ENCODE data around the gene PMVK.
"Not testable (repeated sequence)": the region's sequence is repeated elsewhere in the genome, so short reads cannot be mapped to it uniquely, and the experiment has no call there.

Gene PMVK

GRCh38 chr1:154936555-154937084 lies at the start of gene PMVK:
Gene PMVK (minus strand): TSS chr1:154936719. CDS start chr1:154936685, 34 bp downstream.
- DNase-seq (ENCODE audit: low read depth in 2 of 3, low spot score in 1 of 3), result peak; percentile 91 to 94 (median 92)

DNA sequence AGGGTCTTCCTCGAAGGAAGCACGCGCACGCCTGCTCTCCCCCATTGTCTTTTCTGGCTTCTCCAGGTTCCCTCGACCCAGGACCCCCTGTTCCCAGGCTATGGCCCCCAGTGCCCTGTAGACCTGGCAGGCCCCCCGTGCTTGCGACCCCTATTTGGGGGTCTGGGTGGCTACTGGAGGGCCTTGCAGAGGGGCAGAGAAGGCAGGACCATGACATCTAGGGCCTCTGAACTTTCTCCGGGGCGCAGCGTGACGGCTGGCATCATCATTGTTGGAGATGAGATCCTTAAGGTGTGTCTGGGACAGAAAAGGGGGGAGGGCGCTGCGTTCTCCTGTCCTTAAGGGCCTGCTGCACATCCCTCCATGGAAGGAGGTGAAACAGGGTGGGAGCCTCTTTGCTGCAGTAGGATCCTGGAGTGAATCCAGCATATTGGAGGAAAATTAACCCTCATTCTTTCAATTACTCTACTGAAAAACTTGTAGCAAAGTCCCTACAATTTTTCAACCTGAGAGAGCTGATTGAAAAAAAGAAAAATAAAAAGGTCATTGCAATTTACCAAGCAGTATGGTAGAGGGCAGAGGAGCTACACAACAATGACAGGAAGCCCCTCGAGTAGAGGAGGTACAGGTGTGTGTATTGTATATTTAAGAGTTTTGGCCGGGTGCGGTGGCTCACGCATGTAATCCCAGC lies 47.4 kb upstream of the PMVK start:
- no peak for DNase-seq (ENCODE audit: low read depth in 2 of 3, low spot score in 1 of 3)

DNA sequence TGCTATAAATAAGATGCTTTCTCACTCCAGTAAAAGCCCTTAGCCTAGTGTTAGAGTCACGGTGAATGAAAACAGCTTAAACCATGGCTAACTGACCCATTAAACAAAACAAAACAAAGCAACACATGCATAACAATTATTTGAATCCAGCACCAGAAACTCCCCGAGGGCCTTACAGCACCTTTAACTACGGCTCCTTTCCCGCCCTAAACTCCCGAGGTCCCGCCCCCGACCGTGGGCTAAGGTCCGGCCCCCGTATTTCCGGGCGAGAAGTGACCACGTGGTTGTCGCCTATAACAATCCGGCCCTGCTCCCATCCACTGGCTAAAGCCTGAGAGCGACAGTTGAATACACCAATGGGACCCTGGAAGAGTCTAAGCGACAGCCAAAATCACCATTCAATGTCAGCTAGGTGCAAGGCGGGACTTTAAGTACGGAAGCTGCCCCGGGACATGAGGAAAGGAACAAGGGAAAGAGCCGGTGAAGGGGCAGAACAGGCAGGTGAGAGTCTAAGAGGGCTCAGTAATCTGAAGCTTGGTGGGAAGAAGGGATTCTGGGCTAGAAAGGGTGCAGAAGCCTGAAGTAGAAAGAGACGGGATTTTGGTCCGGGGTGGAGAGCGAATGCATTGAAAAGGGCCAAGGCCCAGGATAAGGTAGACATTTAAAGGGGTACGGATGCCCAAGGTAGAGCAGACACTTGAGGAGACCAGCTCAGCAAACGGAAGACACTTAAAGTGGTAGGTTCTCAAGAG lies 46.6 kb upstream of the PMVK start, which contains the start of gene FLAD1:
TSS of gene FLAD1 (plus strand) at position 448 of the 752 bp plus-strand sequence. CDS start 351 bp downstream, outside the sequence.
- DNase-seq (ENCODE audit: low read depth in 2 of 3, low spot score in 1 of 3), result peak; percentile 94 to 95 (median 94)

GRCh38 chr1:154982341-154982740 lies 45.8 kb upstream of the PMVK start:
- no peak for DNase-seq (ENCODE audit: low read depth in 2 of 3, low spot score in 1 of 3)

- DNase-seq (ENCODE audit: low read depth in 2 of 3, low spot score in 1 of 3), result no peak
Observed at GRCh38 chr1:154978360-154978759, 41.8 kb upstream of the PMVK start.

GRCh38 chr1:154977762-154978161 lies 41.2 kb upstream of the PMVK start:
- not testable (repeated sequence) for DNase-seq (ENCODE audit: low read depth in 2 of 3, low spot score in 1 of 3)

GRCh38 chr1:154975409-154976059 lies 39.0 kb upstream of the PMVK start:
- DNase-seq (ENCODE audit: low read depth in 2 of 3, low spot score in 1 of 3), result no peak

DNA sequence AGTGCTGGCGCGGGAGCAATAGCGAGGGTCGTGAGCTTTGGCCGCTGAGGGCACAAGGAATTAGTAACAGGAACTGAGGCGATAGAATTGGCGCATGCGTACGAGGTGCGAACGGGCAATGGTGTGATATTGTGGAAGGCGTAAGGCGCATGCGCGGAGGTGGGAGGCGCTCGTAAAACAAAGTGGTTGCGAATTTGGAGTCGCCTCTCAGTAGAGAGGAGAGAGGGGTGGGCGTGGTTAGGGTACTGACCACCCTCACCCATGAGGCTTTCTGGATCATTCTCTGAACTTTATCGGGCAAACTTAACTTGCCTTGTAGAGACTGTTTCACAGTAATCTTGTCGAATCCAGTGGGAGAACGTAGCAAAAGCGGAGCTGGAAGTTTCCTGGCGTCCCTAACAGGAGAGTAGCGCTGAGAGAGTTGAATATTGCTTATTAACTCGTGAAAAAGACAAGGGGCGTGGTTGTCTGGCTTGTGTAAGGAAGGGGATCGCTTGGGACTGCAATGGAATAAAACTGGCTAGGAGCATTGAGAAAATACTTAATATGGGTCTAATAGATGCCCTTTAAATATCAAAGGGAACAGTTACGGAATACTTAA lies 38.4 kb upstream of the PMVK start:
- DNase-seq (ENCODE audit: low read depth in 2 of 3, low spot score in 1 of 3), result peak; percentile 90 to 93 (median 91)

DNA sequence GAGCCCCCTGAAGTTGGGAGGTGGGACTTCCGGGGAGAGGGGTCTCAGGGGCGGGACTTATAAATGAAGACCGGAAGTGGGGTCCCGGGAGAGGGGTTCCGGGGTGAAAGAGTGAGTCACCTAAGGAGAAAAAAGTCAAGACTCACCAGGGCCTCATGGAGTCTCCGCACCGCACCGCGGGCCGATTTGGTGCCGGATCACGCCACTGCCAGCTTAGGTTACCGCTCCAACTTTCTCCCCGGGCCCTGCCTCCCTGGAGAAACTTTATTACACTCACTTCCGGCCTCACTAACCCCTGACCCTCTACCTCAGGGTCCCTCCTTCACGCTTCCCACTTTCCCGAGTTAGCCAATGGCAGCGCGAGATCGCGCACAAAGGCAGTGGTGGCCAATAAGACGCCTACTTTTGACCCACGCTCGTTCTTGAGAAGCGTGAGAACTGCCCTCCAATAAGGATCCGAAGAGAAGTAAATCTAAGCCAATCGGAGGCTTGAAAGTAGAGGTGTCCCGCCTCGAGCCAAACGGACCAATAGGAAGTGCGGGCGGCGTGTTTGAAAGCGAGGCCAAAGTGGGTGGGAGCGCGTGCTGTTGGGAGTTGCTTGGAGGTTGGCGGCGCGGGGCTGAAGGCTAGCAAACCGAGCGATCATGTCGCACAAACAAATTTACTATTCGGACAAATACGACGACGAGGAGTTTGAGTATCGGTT lies 37.7 kb upstream of the PMVK start, which contains the start of gene CKS1B:
TSS of gene CKS1B (plus strand) at position 580 of the 706 bp plus-strand sequence. CDS start at position 645, 65 bp downstream.
- DNase-seq (ENCODE audit: low read depth in 2 of 3, low spot score in 1 of 3), result peak; percentile 87 to 95 (median 93)

- peak; percentile 95 to 98 (median 95) for DNase-seq (ENCODE audit: low read depth in 2 of 3, low spot score in 1 of 3)
Observed at GRCh38 chr1:154973344-154974101, 37.0 kb upstream of the PMVK start.

DNA sequence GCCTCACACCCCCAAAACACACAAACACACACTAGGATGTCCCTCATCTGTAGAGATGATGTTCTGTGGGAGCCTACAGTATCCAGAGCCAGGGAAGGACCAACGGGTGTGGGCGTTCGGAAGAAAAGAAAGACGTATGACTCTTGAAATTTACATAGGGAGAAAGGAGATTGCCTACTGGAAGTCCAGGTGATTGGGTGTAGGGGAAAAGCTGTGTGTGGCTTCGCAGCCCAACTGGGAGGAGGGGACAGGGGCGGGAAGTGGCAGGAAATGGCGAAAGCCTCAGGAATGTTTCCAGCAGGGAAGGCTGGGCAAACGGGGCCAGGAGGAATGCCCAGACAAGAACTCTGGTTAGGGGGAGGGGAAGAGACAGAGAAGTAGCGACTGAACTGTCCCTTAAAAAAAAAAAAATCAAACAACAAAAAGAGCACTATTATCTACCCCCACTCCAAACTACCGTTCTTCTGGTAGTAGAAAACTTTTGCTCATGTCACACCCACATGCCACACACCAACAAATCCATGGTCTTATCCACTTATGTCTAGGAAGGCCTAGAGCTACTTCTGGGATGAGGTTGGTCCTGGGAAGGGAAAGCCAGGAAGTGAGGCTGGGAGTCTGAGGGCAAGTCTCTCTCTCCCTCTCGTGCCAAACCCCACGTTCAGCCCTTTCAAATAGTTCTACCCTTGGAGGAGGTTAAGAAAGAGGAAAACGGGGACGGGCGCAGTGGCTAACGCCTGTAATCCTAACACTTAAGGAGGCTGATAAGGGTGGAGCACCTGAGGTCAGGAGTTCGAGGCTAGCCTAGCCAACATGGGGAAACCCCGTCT lies 36.2 kb upstream of the PMVK start:
- no peak for DNase-seq (ENCODE audit: low read depth in 2 of 3, low spot score in 1 of 3)

GRCh38 chr1:154972213-154972516 lies 35.6 kb upstream of the PMVK start:
- DNase-seq (ENCODE audit: low read depth in 2 of 3, low spot score in 1 of 3), result no peak

- no peak for DNase-seq (ENCODE audit: low read depth in 2 of 3, low spot score in 1 of 3)
Observed at GRCh38 chr1:154971341-154971998, 35.0 kb upstream of the PMVK start.

DNA sequence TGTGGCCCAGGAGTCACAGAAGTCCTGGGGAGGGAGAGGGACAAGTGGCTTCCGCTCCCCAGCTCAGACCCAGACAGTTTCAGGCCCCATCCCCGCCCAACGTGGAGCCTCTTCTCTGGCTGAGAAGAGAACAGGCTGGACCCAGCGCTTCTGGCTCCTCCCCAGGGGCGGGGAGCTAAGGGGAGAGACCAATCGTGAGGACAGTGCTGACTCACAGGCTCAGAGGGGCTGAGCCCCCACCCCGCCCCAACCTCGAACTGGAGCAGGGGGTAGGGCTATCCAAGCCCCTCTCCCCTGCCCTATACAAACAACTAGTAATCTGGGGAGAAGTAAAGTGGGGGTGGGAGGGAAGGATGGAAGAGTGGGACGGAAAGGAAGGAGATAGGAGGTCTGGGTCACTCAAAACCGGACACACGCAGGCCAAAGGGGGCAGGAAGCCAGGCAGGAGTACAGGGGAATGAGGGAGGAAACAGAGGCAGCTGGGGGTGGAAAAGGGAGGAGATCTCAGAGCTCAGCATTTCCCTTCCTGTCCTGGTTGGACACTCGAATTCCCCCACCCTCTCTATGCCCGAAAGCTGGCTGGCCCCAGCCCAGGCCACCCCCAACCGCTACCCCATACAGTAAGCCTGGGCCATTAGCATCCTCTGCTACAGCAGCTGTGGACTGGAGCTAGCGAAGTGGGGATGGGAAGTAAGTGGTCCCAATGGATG lies 34.3 kb upstream of the PMVK start, which contains the start of gene SHC1:
TSS of gene SHC1 (minus strand) at position 117 of the 710 bp plus-strand sequence. CDS start 221 bp downstream, outside the sequence.
- no peak for DNase-seq (ENCODE audit: low read depth in 2 of 3, low spot score in 1 of 3)

DNA sequence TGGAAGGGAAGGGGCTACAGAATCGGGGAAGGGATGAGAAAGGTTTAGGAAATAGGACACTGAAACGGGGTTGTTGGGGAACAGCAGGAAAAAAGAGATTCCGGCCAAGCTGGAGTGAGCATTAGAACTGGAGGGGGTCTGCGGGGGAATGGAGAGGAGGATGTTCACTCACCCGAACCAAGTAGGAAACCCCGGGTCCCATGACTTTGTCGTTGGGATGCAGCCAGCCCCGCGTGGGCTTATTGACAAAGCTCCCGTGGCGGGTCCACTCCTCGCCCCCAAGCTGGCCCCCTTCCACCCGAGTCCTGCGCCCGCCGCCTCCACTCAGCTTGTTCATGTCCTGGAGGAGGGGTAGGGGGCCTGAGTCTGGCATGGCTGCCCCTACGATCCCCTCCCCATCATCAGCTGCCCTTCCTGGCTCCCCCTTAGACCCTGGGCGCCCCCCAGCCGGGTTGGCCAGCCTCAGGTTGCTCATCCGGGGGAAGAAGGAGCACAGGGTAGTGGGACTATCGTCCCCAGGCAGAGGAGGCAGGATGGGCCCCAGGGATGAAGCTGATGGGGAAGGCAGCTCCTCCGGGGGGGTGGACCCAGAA lies 33.4 kb upstream of the PMVK start:
- no peak for DNase-seq (ENCODE audit: low read depth in 2 of 3, low spot score in 1 of 3)

DNA sequence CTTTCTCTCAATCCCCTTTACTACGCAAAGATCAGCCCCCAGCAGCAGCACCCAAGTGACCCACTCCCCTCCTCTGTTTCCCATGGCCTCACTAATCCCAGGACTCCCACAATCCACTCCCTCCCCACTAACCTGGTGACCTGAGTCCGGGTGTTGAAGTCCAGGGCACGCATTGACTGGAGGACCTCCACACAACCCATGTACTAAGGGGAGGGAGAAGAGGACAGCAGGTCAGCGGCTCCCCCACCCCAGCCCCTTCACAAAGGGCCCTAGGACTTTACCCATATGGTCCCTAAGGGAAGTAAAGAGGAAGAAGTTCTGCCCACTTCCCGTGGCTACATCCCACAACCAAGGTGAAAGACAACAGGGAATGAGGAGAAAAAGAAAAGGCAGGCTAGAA lies 32.7 kb upstream of the PMVK start:
- no peak for DNase-seq (ENCODE audit: low read depth in 2 of 3, low spot score in 1 of 3)

- no peak for DNase-seq (ENCODE audit: low read depth in 2 of 3, low spot score in 1 of 3)
Observed at GRCh38 chr1:154968731-154969130, 32.2 kb upstream of the PMVK start.
